GM23338 (cell line): ENCODE measurements around the gene REV3L. TPM values are rescaled to one million over a fixed set of nuclear protein-coding genes. Genes with fewer than 3 reads are reported as not detected.

Experiments used
- ATAC-seq: fragments of 200-7000 bp; cut with Tn5 transposase; 3 replicates; pipeline ENCODE4 v1.9.1; 2020
- DNase-seq: peaks from one replicate; pipeline ENCODE4 v3.0.0-alpha.2; 2015; ENCODE audit warnings: low spot score
- H2AFZ ChIP-seq: fragments of 200-600 bp; sonication (generic); 2 replicates; pipeline ENCODE4 v1.8.0; 2016; ENCODE audit warnings: antibody characterized with exemption, mild to moderate bottlenecking, moderate library complexity
- H3F3A ChIP-seq: fragments of 200-600 bp; sonication (generic); replicated peaks from 2 replicates; pipeline ENCODE4 v1.8.0; 2017; ENCODE audit warnings: antibody characterized with exemption, mixed run types, low read depth
- H3K27ac ChIP-seq: fragments of 200-600 bp; sonication (generic); 2 replicates; pipeline ENCODE4 v1.6.1; 2016; ENCODE audit warnings: low read depth
- H3K27me3 ChIP-seq: fragments of 200-600 bp; sonication (generic); 2 replicates; pipeline ENCODE4 v1.8.0; 2016; ENCODE audit warnings: mild to moderate bottlenecking, mixed run types, moderate library complexity; ENCODE audit not compliant: insufficient read depth
- H3K36me3 ChIP-seq: fragments of 200-600 bp; sonication (generic); 2 replicates; pipeline ENCODE4 v1.8.0; 2016; ENCODE audit warnings: mild to moderate bottlenecking; ENCODE audit not compliant: insufficient read depth
- H3K4me1 ChIP-seq: fragments of 200-600 bp; sonication (generic); 2 replicates; pipeline ENCODE4 v1.8.0; 2016; ENCODE audit warnings: mild to moderate bottlenecking, moderate library complexity; ENCODE audit not compliant: insufficient read depth
- H3K4me2 ChIP-seq: fragments of 200-600 bp; sonication (generic); 2 replicates; pipeline ENCODE4 v1.7.1; 2017; ENCODE audit warnings: mixed run types
- H3K4me3 ChIP-seq: fragments of 200-600 bp; sonication (generic); 2 replicates; pipeline ENCODE4 v1.6.1; 2016; ENCODE audit warnings: mixed run types
- H3K79me2 ChIP-seq: fragments of 200-600 bp; sonication (generic); replicated peaks from 2 replicates; pipeline ENCODE4 v1.8.0; 2017; ENCODE audit warnings: mild to moderate bottlenecking; ENCODE audit not compliant: insufficient read depth
- H3K9me2 ChIP-seq: fragments of 200-600 bp; sonication (generic); 2 replicates; pipeline ENCODE4 v1.8.0; 2017; ENCODE audit not compliant: insufficient read depth
- H4K20me1 ChIP-seq: fragments of 200-600 bp; sonication (generic); replicated peaks from 2 replicates; pipeline ENCODE4 v1.8.0; 2017; ENCODE audit warnings: mild to moderate bottlenecking; ENCODE audit not compliant: insufficient read depth
- H3K27ac Mint-ChIP-seq: 2 replicates; pipeline ENCODE4 v1.8.0; 2020; ENCODE audit warnings: inconsistent platforms, mild to moderate bottlenecking, moderate library complexity, mixed read lengths
- H3K27me3 Mint-ChIP-seq: 3 replicates; pipeline ENCODE4 v1.8.0; 2022; ENCODE audit warnings: low read depth, mild to moderate bottlenecking, moderate library complexity, mixed read lengths, inconsistent platforms; ENCODE audit not compliant: insufficient read depth, poor library complexity
- H3K36me3 Mint-ChIP-seq: 3 replicates; pipeline ENCODE4 v1.8.0; 2021; ENCODE audit warnings: low read depth, mild to moderate bottlenecking, inconsistent platforms, moderate library complexity, mixed read lengths
- H3K4me1 Mint-ChIP-seq: 3 replicates; pipeline ENCODE4 v1.8.0; 2020; ENCODE audit warnings: mild to moderate bottlenecking, inconsistent platforms, mixed read lengths
- H3K4me3 Mint-ChIP-seq: 3 replicates; pipeline ENCODE4 v1.8.0; 2021; ENCODE audit warnings: moderate library complexity, mild to moderate bottlenecking, inconsistent platforms, mixed read lengths
- H3K9me3 Mint-ChIP-seq: 3 replicates; pipeline ENCODE4 v1.8.0; 2020; ENCODE audit warnings: moderate library complexity, mild to moderate bottlenecking, inconsistent platforms, mixed read lengths
- CREB1 ChIP-seq: fragments of 250-450 bp; sonication (Bioruptor Pico); IDR thresholded peaks from 2 replicates; pipeline ENCODE4 v1.5.0; 2020; ENCODE audit warnings: low read depth, mild to moderate bottlenecking, moderate library complexity
- CTCF ChIP-seq, 2 experiments: fragments of 200-600 bp in 1 of 2; sonication (generic) in 1 of 2; conservative IDR thresholded peaks; 2 replicates each; pipeline versions ENCODE4 v1.5.1 to v1.6.1; 2016 to 2017; ENCODE audit warnings: antibody characterized with exemption in 2 of 2, low read depth in 2 of 2, mild to moderate bottlenecking in 2 of 2, moderate library complexity in 1 of 2
- EZH2 ChIP-seq: fragments of 200-600 bp; sonication (generic); IDR thresholded peaks from one replicate; pipeline ENCODE4 v1.8.0; 2017; ENCODE audit warnings: antibody characterized with exemption, mild to moderate bottlenecking, low read depth; ENCODE audit not compliant: unreplicated experiment
- EZH2phosphoT487 ChIP-seq: fragments of 200-600 bp; sonication (generic); IDR thresholded peaks from one replicate; pipeline ENCODE4 v1.8.1; 2018; ENCODE audit warnings: antibody characterized with exemption; ENCODE audit not compliant: unreplicated experiment
- JUNB ChIP-seq: IDR thresholded peaks from one replicate; pipeline ENCODE4 v1.6.1; 2016; ENCODE audit warnings: antibody characterized with exemption; ENCODE audit not compliant: unreplicated experiment
- NANOG ChIP-seq: IDR thresholded peaks from 2 replicates; pipeline ENCODE4 v1.6.1; 2016; ENCODE audit warnings: antibody characterized with exemption, borderline replicate concordance
- POLR2AphosphoS5 ChIP-seq: IDR thresholded peaks from 2 replicates; pipeline ENCODE4 v1.6.1; 2016; ENCODE audit warnings: antibody characterized with exemption, low read depth
- REST ChIP-seq: IDR thresholded peaks from one replicate; pipeline ENCODE4 v1.6.1; 2018; ENCODE audit warnings: antibody characterized with exemption; ENCODE audit not compliant: unreplicated experiment
- STAT1 ChIP-seq: IDR thresholded peaks from one replicate; pipeline ENCODE4 v1.6.1; 2016; ENCODE audit warnings: antibody characterized with exemption; ENCODE audit not compliant: unreplicated experiment
- ZNF114 ChIP-seq: fragments of 250-450 bp; sonication (Bioruptor Pico); IDR thresholded peaks from 2 replicates; pipeline ENCODE4 v1.5.0; 2020; ENCODE audit warnings: mild to moderate bottlenecking, moderate library complexity
- ZNF331 ChIP-seq: fragments of 250-450 bp; sonication (Bioruptor Pico); IDR thresholded peaks from 2 replicates; pipeline ENCODE4 v1.5.0; 2020; ENCODE audit warnings: low read depth, mild to moderate bottlenecking, moderate library complexity
- ZNF462 ChIP-seq: fragments of 250-450 bp; sonication (Bioruptor Pico); IDR thresholded peaks from 2 replicates; pipeline ENCODE4 v1.5.0; 2020; ENCODE audit warnings: mild to moderate bottlenecking, moderate library complexity
- polyA plus RNA-seq: library from polyadenylated mRNA; unstranded; fragments of >200 nt; fragmentation: Nextera tagmentation; extraction: Ambion mirVana; gene quantifications from 2 replicates; pipeline ENCODE4 v1.2.1, GENCODE V29; 2016
- total RNA-seq: library from RNA; depleted of rRNA; stranded (reverse); fragments of >200 nt; shearing (Covaris generic); gene quantifications from 2 replicates; pipeline ENCODE4 v1.2.3, GENCODE V29; 2014

REV3L gene
- total and polyA plus RNA-seq, 2 experiments from 2014 or later = 8.3 to 13.1 TPM

GRCh38 chr6:111427341-111428116, 55.5 kb downstream of the REV3L start (continued):
- no peak for TF ChIP-seq CREB1 (CRISPR knock-in tag)

GRCh38 chr6:111423960-111424846, 58.8 kb downstream of the REV3L start:
- H3K27me3 Mint-ChIP-seq = no peaks in the 10 kb centered on the region
- no peaks in the 10 kb centered on the region for H3K4me1 ChIP-seq
- peaks cover 3% of the 10 kb centered on the region; the same call in 2 of the 3 replicates for H3K9me3 Mint-ChIP-seq
- DNase-seq (no peak), ATAC-seq (no peak)
- H3K27ac Mint-ChIP-seq = no peak overlapping the region; the same call in 1 of the 2 replicates
- no peaks in the 10 kb centered on the region for H4K20me1 ChIP-seq
- TF ChIP-seq REST = no peak
- no peak for TF ChIP-seq CTCF (conservative IDR thresholded peaks at IDR 0.05; ENCODE audit: low read depth in 2 of 2)
- TF ChIP-seq ZNF114 = no peak
- no peak for TF ChIP-seq JUNB
- no peak for TF ChIP-seq EZH2phosphoT487
- TF ChIP-seq EZH2 = no peak
- TF ChIP-seq ZNF331 (CRISPR knock-in tag) = no peak
- TF ChIP-seq POLR2AphosphoS5 = no peak
- no peak for TF ChIP-seq STAT1
- TF ChIP-seq ZNF462 = no peak
- no peak for TF ChIP-seq NANOG
- no peaks in the 10 kb centered on the region for H3F3A ChIP-seq
- no peak overlapping the region for H2AFZ ChIP-seq
- no peak overlapping the region for H3K27ac ChIP-seq
- no peaks in the 10 kb centered on the region for H3K36me3 ChIP-seq
- H3K4me2 ChIP-seq = no peak overlapping the region
- H3K4me1 Mint-ChIP-seq = peaks cover 10% of the 10 kb centered on the region; the same call in 2 of the 3 replicates
- H3K27me3 ChIP-seq = no peaks in the 10 kb centered on the region
- H3K36me3 Mint-ChIP-seq = peaks cover 8% of the 10 kb centered on the region; the same call in 2 of the 3 replicates
- no peaks in the 10 kb centered on the region for H3K9me2 ChIP-seq
- peaks cover 15% of the 10 kb centered on the region for H3K79me2 ChIP-seq
- no peak overlapping the region for H3K4me3 Mint-ChIP-seq
- no peak overlapping the region for H3K4me3 ChIP-seq
